ENCODE data around the gene RALGPS1.

DNA sequence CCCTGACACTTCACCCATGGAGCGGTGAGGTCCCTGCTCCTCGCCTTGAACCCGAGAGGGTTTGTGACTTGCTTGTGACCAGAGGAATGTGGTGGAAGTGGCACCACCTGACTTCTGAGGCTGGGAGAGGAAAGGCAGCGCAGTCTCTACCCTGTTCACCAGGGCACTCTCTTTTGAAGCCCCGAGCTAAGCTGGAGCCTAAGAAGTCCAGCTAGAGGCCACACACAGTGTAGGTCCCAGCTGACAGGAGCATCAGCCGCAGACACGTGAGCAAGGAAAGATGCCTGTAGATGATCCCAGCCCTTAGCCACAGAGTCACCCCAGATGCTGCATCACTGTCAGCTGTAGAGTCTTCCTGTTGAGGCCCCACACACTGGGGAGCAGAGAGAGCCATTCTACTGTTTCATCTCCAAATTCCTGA is 209.5 kb downstream of the RALGPS1 start:
- TF ChIP-seq ZNF121 (CRISPR knock-in tag; IDR thresholded peaks at IDR 0.05) (no peak), SP2 (CRISPR knock-in tag; IDR thresholded peaks at IDR 0.05) (no peak), ZNF607 (CRISPR knock-in tag; IDR thresholded peaks at IDR 0.05; ENCODE audit: borderline replicate concordance) (no peak), ZNF263 (CRISPR knock-in tag; IDR thresholded peaks at IDR 0.05) (no peak), CEBPB (IDR thresholded peaks at IDR 0.05; ENCODE audit: borderline replicate concordance, low read depth, low read length) (no peak), IRF2 (CRISPR knock-in tag; IDR thresholded peaks at IDR 0.05) (no peak), ZFX (CRISPR knock-in tag; IDR thresholded peaks at IDR 0.05; ENCODE audit: low read depth) (no peak)
- TF ChIP-seq, protein P1, sequence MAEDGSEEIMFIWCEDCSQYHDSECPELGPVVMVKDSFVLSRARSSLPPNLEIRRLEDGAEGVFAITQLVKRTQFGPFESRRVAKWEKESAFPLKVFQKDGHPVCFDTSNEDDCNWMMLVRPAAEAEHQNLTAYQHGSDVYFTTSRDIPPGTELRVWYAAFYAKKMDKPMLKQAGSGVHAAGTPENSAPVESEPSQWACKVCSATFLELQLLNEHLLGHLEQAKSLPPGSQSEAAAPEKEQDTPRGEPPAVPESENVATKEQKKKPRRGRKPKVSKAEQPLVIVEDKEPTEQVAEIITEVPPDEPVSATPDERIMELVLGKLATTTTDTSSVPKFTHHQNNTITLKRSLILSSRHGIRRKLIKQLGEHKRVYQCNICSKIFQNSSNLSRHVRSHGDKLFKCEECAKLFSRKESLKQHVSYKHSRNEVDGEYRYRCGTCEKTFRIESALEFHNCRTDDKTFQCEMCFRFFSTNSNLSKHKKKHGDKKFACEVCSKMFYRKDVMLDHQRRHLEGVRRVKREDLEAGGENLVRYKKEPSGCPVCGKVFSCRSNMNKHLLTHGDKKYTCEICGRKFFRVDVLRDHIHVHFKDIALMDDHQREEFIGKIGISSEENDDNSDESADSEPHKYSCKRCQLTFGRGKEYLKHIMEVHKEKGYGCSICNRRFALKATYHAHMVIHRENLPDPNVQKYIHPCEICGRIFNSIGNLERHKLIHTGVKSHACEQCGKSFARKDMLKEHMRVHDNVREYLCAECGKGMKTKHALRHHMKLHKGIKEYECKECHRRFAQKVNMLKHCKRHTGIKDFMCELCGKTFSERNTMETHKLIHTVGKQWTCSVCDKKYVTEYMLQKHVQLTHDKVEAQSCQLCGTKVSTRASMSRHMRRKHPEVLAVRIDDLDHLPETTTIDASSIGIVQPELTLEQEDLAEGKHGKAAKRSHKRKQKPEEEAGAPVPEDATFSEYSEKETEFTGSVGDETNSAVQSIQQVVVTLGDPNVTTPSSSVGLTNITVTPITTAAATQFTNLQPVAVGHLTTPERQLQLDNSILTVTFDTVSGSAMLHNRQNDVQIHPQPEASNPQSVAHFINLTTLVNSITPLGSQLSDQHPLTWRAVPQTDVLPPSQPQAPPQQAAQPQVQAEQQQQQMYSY (CRISPR knock-in tag; IDR thresholded peaks at IDR 0.05): no peak

All from HepG2 (cell line).